ENCODE measurements around the gene CASKIN1. TPM values are rescaled to one million over a fixed set of nuclear protein-coding genes. Genes with fewer than 3 reads are reported as not detected.

Gene CASKIN1
- total and polyA plus RNA-seq, 12 donors, result 0.06 to 5.2 (median 1.3) TPM; not detected in 3

- H3K27me3 ChIP-seq, result no peaks in the 10 kb centered on the region
- H3K27ac ChIP-seq, result no peak overlapping the region
- intact Hi-C loops (cut with DNase I), result no loop called here
- TF ChIP-seq POLR2A (IDR thresholded peaks at IDR 0.05), result no peak
- TF ChIP-seq CTCF (IDR thresholded peaks at IDR 0.05), result no peak
- no peaks in the 10 kb centered on the region for H3K9me3 ChIP-seq (replicated peaks in 1 of 3)
- H3K4me3 ChIP-seq, result no peak overlapping the region
- DNase-seq, result no peak
- peaks cover 15 to 29% of the 10 kb centered on the region in 2 donors for H3K4me1 ChIP-seq (replicated peaks in 1 of 2)
- H3K36me3 ChIP-seq (replicated peaks in 1 of 2), result peaks cover 0 to 45% of the 10 kb centered on the region in 2 donors
- 88 to 95% (median 91%) methylated on average over 14 to 25 of the region's 25 CpGs for WGBS, 4 donors
These were observed 31.9 kb upstream of the CASKIN1 start for GRCh38 chr16:2228161-2228824.

GRCh38 chr16:2226918-2227317, 30.5 kb upstream of the CASKIN1 start:
- Histone ChIP-seq H3K27me3 (no peaks in the 10 kb centered on the region), H3K9me3 (replicated peaks in 1 of 3) (no peaks in the 10 kb centered on the region), H3K4me3 (no peak overlapping the region), H3K36me3 (replicated peaks in 1 of 2) (peaks cover 0 to 32% of the 10 kb centered on the region in 2 donors), H3K4me1 (replicated peaks in 1 of 2) (peaks cover 18 to 29% of the 10 kb centered on the region in 2 donors), H3K27ac (peak overlapping the region in 1 of 5 donors; percentile 19)
- DNase-seq, result no peak
- intact Hi-C loops (cut with DNase I), result no loop called here
- WGBS, 4 donors, result 87 to 96% (median 90%) methylated on average over 6 of the region's 6 CpGs
- no peak for TF ChIP-seq POLR2A (IDR thresholded peaks at IDR 0.05)
- TF ChIP-seq CTCF (IDR thresholded peaks at IDR 0.05), result no peak

GRCh38 chr16:2226245-2226793, 29.9 kb upstream of the CASKIN1 start:
- intact Hi-C loops (cut with DNase I), result no loop called here
- WGBS, 4 donors, result 43 to 67% (median 48%) methylated on average over 7 to 9 of the region's 9 CpGs
- peaks cover 0 to 26% of the 10 kb centered on the region in 2 donors for H3K36me3 ChIP-seq (replicated peaks in 1 of 2)
- H3K27me3 ChIP-seq, result no peaks in the 10 kb centered on the region
- peak overlapping the region in 3 of 5 donors; percentile 17 to 24 (median 19) for H3K27ac ChIP-seq
- H3K4me3 ChIP-seq, result no peak overlapping the region
- DNase-seq, result peak in 1 of 7 donors; percentile 37
- H3K4me1 ChIP-seq (replicated peaks in 1 of 2), result peaks cover 18 to 29% of the 10 kb centered on the region in 2 donors
- TF ChIP-seq POLR2A (IDR thresholded peaks at IDR 0.05) (no peak), CTCF (IDR thresholded peaks at IDR 0.05) (no peak)
- H3K9me3 ChIP-seq (replicated peaks in 1 of 3), result no peaks in the 10 kb centered on the region

GRCh38 chr16:2223942-2224486, 27.6 kb upstream of the CASKIN1 start:
- Histone ChIP-seq H3K27me3 (no peaks in the 10 kb centered on the region), H3K36me3 (replicated peaks in 1 of 2) (peaks cover 0 to 9% of the 10 kb centered on the region in 2 donors), H3K4me3 (peak overlapping the region; percentile 30 to 80 (median 71)), H3K4me1 (replicated peaks in 1 of 2) (peaks cover 18 to 26% of the 10 kb centered on the region in 2 donors), H3K27ac (peak overlapping the region in 4 of 5 donors; percentile 74 to 87 (median 78)), H3K9me3 (replicated peaks in 1 of 3) (no peaks in the 10 kb centered on the region)
- TF ChIP-seq POLR2A (IDR thresholded peaks at IDR 0.05) (no peak), CTCF (IDR thresholded peaks at IDR 0.05) (peak in 2 of 6 experiments; percentile 16 to 24)
- intact Hi-C loops (cut with DNase I), result no loop called here
- DNase-seq, result peak in 5 of 7 donors; percentile 55 to 71 (median 69)
- 6 to 41% (median 16%) methylated on average over 4 to 22 of the region's 22 CpGs for WGBS, 4 donors
